ENCODE measurements around the gene PKN1.

GRCh38 chr19:14512406-14512961 is 79.4 kb downstream of the PKN1 start:
- no peak for TF ChIP-seq POLR2A (IDR thresholded peaks at IDR 0.05)
- no peak for TF ChIP-seq CTCF (IDR thresholded peaks at IDR 0.05)

Data from right lobe of liver (tissue), 4 donors.